ENCODE measurements around the gene PHF21B. TPM values are rescaled to one million over a fixed set of nuclear protein-coding genes. Genes with fewer than 3 reads are reported as not detected.
A peak's percentile ranks its signal among the peaks of the same experiment; 100 is the strongest.

Gene PHF21B
- total and polyA plus RNA-seq, 11 donors, result 0.04 to 1.6 (median 0.47) TPM; not detected in 4

DNA sequence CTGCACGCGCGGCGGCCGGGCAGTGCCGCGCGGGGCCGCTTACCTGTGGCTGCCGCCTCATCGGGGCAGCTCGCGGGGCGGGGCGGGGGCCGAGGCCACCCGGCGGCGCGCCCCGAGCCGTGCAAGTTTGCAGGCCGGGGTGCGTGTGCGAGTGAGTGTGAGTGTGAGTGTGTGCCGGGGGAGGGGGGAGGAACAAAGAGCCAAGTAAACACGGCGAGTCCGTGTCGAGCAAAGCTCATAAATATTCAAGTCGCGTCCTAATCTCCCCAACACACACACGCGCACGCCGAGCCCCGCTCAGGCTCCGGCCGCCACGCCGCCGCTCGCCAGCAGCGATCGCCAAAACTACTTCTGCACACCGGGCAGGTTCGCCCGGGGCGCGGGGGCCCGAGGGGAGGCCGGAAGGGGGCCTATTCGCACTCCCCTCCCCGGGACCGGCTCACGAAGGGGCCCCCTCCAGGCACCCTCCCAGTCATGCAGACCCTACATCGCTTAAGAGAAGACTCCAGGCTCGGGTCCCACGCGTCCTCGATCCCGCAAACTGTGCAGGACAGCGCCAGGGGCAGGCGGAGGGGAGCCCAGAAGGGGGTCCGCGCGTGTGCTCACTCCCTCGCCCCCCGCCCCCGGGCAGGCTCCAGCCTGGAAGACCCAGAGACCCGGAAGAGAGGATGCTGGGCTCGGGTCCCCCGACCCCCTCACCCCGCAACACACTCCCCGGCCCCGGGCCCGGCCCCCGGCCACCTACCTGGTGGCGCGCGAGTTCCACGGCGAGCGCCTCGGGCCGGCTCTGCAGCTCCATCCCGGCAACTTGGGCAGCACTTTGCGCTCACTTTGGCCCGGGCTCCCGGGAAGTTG is 827 bp downstream of the PHF21B start:
- no peaks in the 10 kb centered on the region for H3K9me3 ChIP-seq
- peak overlapping the region in 1 of 12 donors; percentile 9 for H3K27ac ChIP-seq
- intact Hi-C loops (cut with DNase I), result no loop called here
- 0 to 1% (median 1%) methylated on average over 30 to 90 of the region's 90 CpGs for WGBS, 4 donors
- DNase-seq (no peak), ATAC-seq (no peak)
- no peaks in the 10 kb centered on the region for H3K36me3 ChIP-seq
- H3K4me1 ChIP-seq, result peaks cover 0 to 48% (median 14%) of the 10 kb centered on the region in 12 donors
- TF ChIP-seq, protein P1, sequence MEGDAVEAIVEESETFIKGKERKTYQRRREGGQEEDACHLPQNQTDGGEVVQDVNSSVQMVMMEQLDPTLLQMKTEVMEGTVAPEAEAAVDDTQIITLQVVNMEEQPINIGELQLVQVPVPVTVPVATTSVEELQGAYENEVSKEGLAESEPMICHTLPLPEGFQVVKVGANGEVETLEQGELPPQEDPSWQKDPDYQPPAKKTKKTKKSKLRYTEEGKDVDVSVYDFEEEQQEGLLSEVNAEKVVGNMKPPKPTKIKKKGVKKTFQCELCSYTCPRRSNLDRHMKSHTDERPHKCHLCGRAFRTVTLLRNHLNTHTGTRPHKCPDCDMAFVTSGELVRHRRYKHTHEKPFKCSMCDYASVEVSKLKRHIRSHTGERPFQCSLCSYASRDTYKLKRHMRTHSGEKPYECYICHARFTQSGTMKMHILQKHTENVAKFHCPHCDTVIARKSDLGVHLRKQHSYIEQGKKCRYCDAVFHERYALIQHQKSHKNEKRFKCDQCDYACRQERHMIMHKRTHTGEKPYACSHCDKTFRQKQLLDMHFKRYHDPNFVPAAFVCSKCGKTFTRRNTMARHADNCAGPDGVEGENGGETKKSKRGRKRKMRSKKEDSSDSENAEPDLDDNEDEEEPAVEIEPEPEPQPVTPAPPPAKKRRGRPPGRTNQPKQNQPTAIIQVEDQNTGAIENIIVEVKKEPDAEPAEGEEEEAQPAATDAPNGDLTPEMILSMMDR (IDR thresholded peaks at IDR 0.05), result no peak
- TF ChIP-seq POLR2A (IDR thresholded peaks at IDR 0.05), result no peak
- peaks cover 0 to 79% (median 23%) of the 10 kb centered on the region in 9 donors for H3K27me3 ChIP-seq
- peak overlapping the region; percentile 29 to 72 (median 58) for H3K4me3 ChIP-seq

DNA sequence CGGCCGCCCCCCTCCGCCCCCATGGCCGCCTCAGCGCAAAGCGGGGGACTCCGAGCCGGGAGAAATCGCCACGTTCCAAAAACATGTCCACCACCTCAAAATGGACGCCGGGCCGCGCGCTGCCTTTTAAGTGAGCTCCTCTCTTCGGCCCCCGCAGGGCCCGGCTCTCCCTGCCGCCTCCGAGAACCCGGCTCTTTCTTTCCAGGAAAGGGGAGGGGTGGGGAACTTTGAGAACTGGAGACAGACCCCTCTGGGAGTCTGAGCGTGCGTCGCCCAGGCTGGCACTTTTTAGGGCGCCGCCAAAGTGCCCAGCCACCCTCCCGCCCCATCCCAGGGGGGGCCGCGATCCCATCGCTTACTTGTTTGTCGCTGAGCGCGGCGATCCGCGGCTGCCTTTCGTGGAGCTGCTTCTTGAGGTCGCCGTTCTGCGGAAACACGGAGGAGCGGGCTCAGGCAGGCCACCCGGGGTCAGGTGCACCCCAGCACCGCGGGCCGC is 1.6 kb downstream of the PHF21B start:
- Histone ChIP-seq H3K27ac (peak overlapping the region in 5 of 12 donors; percentile 22 to 63 (median 46)), H3K9me3 (no peaks in the 10 kb centered on the region), H3K27me3 (peaks cover 0 to 83% (median 23%) of the 10 kb centered on the region in 9 donors), H3K4me1 (peaks cover 0 to 48% (median 14%) of the 10 kb centered on the region in 12 donors), H3K36me3 (no peaks in the 10 kb centered on the region), H3K4me3 (peak overlapping the region; percentile 19 to 72 (median 54))
- TF ChIP-seq, protein P1 (IDR thresholded peaks at IDR 0.05), result no peak
- no peak for TF ChIP-seq POLR2A (IDR thresholded peaks at IDR 0.05)
- ATAC-seq (no peak), DNase-seq (no peak)
- 1 to 5% (median 1%) methylated on average over 17 to 46 of the region's 46 CpGs for WGBS, 4 donors
- intact Hi-C loops (cut with DNase I), result no loop called here

DNA sequence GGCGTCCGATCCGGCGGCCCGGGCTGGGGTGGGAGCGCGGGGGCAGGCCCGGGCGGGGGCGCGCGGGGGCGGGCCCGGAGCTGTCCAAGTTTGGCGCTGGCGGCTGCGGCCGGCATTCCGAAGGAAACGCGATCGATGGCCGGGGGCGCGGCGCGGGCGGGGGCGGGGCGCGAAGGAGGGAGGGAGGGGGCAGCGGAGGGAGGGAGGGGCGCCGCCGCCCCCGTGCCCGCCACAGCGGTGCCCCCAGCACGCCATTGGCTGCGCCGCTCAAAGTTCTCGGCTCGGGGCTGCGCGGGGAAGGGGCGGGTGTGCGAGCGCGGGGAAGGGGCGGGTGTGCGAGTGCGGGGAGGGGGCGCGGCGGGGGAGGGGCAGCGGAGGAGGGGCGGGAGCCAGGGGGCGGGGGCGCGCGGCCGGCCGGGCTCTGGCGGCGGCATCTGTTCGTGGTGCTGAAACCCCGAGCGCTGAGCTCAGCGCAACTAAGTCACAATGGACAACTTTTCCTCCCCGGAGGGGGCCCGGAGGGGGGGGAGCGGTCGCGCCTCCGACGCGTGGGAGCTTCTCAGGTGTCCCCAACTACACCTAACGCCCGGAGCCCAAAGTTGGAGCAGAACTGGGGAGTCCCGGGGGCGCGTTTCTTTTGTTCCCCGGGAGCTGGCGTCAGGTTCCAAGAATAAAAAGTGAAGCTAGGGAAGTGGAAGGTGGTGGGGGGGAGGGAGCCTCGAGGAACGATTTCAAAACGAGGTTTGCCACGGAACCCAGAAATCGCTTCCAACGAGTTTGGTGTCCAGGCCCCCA is 2.2 kb downstream of the PHF21B start:
- Histone ChIP-seq H3K9me3 (no peaks in the 10 kb centered on the region), H3K27me3 (peaks cover 0 to 80% (median 19%) of the 10 kb centered on the region in 9 donors), H3K36me3 (no peaks in the 10 kb centered on the region), H3K4me3 (peak overlapping the region; percentile 19 to 72 (median 54)), H3K4me1 (peaks cover 0 to 48% (median 14%) of the 10 kb centered on the region in 12 donors), H3K27ac (peak overlapping the region in 8 of 12 donors; percentile 3 to 65 (median 56))
- peak in 3 of 5 donors; percentile 37 to 40 (median 38) for DNase-seq
- peak in 3 of 4 donors; percentile 18 to 62 (median 60) for ATAC-seq
- TF ChIP-seq, protein P1 (IDR thresholded peaks at IDR 0.05), result no peak
- no peak for TF ChIP-seq POLR2A (IDR thresholded peaks at IDR 0.05)
- intact Hi-C loops (cut with DNase I), result no loop called here
- WGBS, 4 donors, result 1 to 2% (median 2%) methylated on average over 16 to 86 of the region's 90 CpGs
